Measurements from ENCODE around the gene SLFNL1.
A peak's percentile ranks its signal among the peaks of the same experiment; 100 is the strongest.

SLFNL1 gene

GRCh38 chr1:40987439-40988276 lies 33.9 kb downstream of the SLFNL1 start:
- DNase-seq (ENCODE audit: low read depth in 2 of 3, low spot score in 1 of 3): no peak

- DNase-seq (ENCODE audit: low read depth in 2 of 3, low spot score in 1 of 3): no peak
These were observed 34.6 kb downstream of the SLFNL1 start for GRCh38 chr1:40986956-40987355.

DNA sequence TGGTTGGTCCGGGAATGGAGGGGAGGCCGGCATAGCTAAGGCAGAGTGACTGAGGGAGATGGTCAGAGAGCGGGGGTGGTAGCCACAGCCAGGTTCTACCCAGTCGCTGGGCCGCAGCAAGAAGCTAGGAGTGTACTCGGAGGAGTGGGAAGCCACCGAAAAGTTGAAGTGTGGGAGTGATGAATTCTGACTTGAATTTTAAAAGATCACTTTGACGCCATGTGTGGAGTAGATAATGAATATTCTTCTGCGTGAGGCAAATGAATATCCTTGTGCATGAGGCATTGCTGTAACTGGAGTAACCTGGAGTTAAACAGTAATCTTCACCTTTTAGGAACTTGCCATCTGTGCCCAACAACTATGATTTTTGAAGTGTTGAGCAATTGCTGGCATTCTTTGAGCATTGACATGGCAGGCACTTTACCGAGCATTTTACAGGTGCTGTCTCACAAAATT lies 35.2 kb downstream of the SLFNL1 start:
- no peak for DNase-seq (ENCODE audit: low read depth in 2 of 3, low spot score in 1 of 3)

DNA sequence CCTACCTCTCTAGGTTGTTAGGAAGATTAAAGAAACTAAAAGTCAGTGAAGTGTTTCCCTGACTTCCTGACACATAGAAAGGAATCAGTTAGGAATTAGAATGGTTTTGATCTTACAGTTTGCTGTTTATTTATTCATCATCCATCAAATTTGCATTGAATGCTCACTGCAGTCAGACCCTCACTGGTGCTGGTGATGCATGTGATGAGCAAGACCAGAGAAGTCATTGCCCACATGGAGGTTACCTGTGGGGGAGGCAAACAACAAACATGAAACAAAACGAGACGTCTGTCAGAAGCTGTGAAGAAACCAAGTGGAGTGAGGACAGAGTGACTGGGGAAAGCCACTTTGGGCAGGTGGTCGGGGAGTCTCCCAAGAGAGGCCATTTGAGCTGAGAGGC lies 35.6 kb downstream of the SLFNL1 start:
- DNase-seq (ENCODE audit: low read depth in 2 of 3, low spot score in 1 of 3): no peak

- no peak for DNase-seq (ENCODE audit: low read depth in 2 of 3, low spot score in 1 of 3)
These were observed 36.4 kb downstream of the SLFNL1 start for GRCh38 chr1:40985161-40985560.

GRCh38 chr1:40984531-40984930 lies 37.0 kb downstream of the SLFNL1 start:
- DNase-seq (ENCODE audit: low read depth in 2 of 3, low spot score in 1 of 3): no peak

- no peak for DNase-seq (ENCODE audit: low read depth in 2 of 3, low spot score in 1 of 3)
These were observed 37.5 kb downstream of the SLFNL1 start for GRCh38 chr1:40984066-40984465.

GRCh38 chr1:40983286-40983685 lies 38.2 kb downstream of the SLFNL1 start:
- no peak for DNase-seq (ENCODE audit: low read depth in 2 of 3, low spot score in 1 of 3)

DNA sequence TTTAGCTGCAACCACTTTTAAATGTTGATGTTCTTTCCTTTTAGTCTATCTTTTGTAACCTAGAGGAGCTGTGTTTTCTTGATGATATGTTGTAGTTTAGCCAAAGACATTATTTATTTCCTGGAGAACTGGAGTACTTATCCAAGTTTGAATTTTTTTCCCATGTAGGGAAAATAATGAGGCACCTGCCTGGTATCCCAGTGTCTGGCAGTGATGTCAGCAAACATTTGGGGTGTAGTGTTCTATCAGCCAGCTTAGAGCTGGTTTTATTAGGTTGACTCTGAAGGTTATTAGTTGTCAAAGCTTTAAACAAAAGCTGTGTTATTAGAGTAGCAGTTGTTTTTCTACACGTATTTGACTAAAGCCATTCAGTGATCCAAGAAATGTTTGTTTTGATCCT lies 38.8 kb downstream of the SLFNL1 start:
- DNase-seq (ENCODE audit: low read depth in 2 of 3, low spot score in 1 of 3): no peak

DNA sequence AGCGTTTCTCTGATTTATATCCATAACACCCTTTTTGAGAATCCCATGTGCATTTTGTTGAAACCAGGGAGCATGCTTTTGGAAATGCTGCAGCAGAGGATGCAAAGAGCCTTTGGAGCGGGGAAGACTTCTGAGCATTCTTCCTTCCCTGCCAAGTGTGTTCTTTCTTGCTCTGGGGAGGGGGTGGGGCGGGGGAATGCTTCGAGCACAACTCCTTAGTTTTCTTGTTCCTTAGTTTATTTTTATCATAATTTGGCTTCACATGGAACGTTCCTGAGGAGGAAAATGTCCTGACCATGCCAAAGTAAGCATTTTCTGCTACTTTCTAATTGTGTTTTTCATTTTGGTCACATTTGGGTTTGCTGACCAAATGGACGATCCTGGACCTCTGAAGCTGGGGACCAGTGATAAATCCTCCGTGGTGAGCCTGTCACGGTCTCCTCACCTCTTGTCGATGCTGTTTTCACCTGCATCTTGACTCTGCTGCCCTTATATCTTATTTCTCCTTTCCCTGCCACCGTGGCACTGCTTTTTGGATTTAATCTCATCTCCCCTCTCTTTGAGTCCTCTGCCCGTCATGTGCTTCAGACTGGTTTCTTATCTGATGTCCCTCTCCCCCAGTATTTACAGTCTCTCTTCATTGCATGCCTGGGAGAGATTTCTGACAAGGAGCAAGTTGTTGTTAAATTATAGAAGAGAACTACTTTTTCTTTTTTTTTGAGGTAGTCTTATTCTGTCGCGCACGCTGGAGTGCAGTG lies 39.7 kb downstream of the SLFNL1 start:
- DNase-seq (ENCODE audit: low read depth in 2 of 3, low spot score in 1 of 3): no peak

GRCh38 chr1:40980453-40981121 lies 40.9 kb downstream of the SLFNL1 start:
- peak; percentile 45 to 51 (median 45) for DNase-seq (ENCODE audit: low read depth in 2 of 3, low spot score in 1 of 3)

DNA sequence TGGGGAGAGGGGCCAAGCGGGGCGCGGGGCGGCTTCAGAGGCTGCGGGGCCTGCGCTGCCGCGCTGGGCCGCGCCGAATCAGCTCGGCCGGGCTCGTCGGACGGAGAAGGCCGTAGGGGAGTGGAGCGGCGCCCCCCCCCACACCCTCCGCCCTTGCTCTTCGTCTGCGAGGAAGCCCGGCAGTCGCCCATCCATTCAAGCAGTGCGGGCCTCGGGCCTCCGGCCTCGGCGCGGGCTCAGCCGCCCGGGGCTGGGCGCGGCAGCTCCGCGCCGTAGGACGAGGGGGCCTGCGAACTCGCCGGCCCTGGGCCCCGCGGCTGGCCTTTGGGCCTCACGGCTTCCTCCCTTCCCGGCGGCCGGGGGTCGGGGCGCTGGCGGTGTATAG lies 41.5 kb downstream of the SLFNL1 start:
- peak in 1 of 3 donors; percentile 9 for DNase-seq (ENCODE audit: low read depth in 2 of 3, low spot score in 1 of 3)

GRCh38 chr1:40979241-40980067 lies 42.1 kb downstream of the SLFNL1 start, which contains the start of gene CTPS1:
TSS of gene CTPS1 (plus strand) at chr1:40979696. CDS start at chr1:40983291, 3,595 bp downstream.
- peak; percentile 92 to 95 (median 93) for DNase-seq (ENCODE audit: low read depth in 2 of 3, low spot score in 1 of 3)

DNA sequence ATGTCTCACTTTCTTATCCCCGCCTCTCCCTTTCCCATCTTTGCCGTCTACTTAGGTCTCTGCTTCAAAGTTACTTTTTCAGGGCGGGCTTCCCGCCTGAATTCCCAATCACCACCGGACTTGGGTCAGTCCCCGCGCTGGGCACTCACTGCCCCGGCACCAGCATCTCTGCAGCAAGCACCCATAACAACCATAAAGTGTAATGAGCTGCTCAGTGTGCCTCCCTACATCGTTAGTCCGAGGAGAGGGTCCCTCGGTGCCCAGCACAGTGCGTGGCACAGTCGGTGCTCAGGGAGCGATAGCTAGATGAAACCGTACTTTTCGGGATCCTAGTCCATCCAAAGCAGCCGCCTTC lies 42.7 kb downstream of the SLFNL1 start:
- DNase-seq (ENCODE audit: low read depth in 2 of 3, low spot score in 1 of 3): no peak

DNA sequence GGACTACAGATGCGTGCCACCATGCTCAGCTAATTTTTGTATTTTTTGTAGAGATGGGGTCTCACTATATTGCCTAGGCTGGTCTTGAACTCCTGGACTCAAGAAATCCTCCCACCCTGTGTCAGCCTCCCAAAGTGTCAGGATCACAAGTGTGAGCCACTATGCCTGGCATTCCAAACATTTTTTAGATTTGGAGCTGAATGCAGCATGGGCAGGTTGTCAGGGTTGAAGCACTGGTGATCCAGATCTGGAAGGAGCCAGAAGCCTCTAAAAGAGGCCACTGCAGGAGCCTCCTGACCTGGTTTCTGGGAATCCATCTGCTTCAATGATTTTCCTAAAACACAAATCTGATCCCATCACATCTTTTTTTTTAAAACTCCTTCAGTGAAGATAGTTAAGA lies 43.8 kb downstream of the SLFNL1 start:
- DNase-seq (ENCODE audit: low read depth in 2 of 3, low spot score in 1 of 3): no peak

- DNase-seq (ENCODE audit: low read depth in 2 of 3, low spot score in 1 of 3): no peak
These were observed 44.4 kb downstream of the SLFNL1 start for GRCh38 chr1:40976952-40977690.

GRCh38 chr1:40974945-40975344 lies 46.6 kb downstream of the SLFNL1 start:
- no peak for DNase-seq (ENCODE audit: low read depth in 2 of 3, low spot score in 1 of 3)

- DNase-seq (ENCODE audit: low read depth in 2 of 3, low spot score in 1 of 3): no peak
These were observed 47.6 kb downstream of the SLFNL1 start for GRCh38 chr1:40973912-40974311.

GRCh38 chr1:40971966-40972365 lies 49.6 kb downstream of the SLFNL1 start:
- DNase-seq (ENCODE audit: low read depth in 2 of 3, low spot score in 1 of 3): no peak

GRCh38 chr1:40969445-40969844 lies 52.1 kb downstream of the SLFNL1 start:
- no peak for DNase-seq (ENCODE audit: low read depth in 2 of 3, low spot score in 1 of 3)

Data from stimulated activated CD4-positive, alpha-beta T cell treated with anti-CD3 and anti-CD28 coated beads, Interleukin-12 subunit alpha, Interleukin-12 subunit beta, amount 100 ng/mL, for 48 hours (primary cell).